Measurements from ENCODE around the gene ECHDC1. TPM values are rescaled to one million over a fixed set of nuclear protein-coding genes. Genes with fewer than 3 reads are reported as not detected.
A peak's percentile ranks its signal among the peaks of the same experiment; 100 is the strongest.

The ECHDC1 gene
- total RNA-seq, 4 donors from 2014 or later: 29.6 to 70.8 (median 53.5) TPM

DNA sequence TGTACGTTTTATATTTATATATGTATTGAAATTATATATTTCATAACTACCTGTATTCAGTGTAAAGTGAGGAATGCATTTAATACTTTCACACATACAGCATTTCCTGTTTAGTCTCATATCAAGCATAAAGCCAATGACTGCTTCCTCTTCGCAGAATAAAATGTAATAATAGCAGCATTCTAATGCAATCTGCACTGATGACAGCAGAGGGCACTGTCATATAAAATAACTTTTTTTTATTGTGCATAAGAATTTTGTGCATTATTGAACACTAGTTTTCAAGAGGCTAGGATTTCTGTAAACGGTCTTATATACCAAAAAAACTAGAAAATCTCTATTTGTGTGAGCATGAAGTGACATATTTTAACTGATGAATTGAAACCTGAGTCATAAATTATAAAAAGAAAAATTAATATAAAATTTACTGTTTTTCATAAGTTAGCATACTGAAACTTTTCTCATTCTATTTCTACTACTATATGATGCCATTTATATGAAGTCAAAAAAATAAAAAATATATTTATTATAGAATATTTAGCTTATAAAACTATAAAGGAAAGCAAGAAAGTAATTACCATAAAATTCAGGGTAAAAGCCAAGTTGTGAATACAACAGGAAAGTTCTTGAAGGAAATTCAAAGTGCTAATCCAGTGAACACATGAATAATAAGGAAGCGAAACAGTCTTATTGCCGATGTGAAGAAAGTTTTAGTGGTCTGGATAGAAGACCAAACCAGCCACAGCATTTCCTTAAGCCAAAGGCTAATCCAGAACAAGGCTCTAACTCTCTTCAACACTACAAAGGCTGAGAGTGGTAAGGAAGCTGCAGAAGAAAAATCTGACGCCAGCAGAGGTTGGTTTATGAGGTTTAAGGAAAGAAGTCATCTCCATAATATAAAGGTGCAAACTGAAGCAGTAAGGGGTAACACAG lies 40.4 kb downstream of the ECHDC1 start:
- Histone ChIP-seq H3K36me3 (peaks cover 0 to 7% (median 0%) of the 10 kb centered on the region in 3 donors), H3K27ac (peak overlapping the region in 1 of 4 donors; percentile 2), H3K9me3 (peaks cover 0 to 3% (median 0%) of the 10 kb centered on the region in 3 donors), H3K4me1 (peaks cover 0 to 33% (median 0%) of the 10 kb centered on the region in 3 donors), H3K27me3 (no peaks in the 10 kb centered on the region), H3K4me3 (no peak overlapping the region)
- 28 to 38% methylated on average over 6 of the region's 6 CpGs for WGBS, 2 donors
- intact Hi-C loops (cut with DNase I): loop anchor here (5.0 to 10.0 kb wide), 2 partner anchors 119 to 232 kb away; no protein-coding TSS in a partner anchor
- DNase-seq: no peak
- TF ChIP-seq, protein P1, sequence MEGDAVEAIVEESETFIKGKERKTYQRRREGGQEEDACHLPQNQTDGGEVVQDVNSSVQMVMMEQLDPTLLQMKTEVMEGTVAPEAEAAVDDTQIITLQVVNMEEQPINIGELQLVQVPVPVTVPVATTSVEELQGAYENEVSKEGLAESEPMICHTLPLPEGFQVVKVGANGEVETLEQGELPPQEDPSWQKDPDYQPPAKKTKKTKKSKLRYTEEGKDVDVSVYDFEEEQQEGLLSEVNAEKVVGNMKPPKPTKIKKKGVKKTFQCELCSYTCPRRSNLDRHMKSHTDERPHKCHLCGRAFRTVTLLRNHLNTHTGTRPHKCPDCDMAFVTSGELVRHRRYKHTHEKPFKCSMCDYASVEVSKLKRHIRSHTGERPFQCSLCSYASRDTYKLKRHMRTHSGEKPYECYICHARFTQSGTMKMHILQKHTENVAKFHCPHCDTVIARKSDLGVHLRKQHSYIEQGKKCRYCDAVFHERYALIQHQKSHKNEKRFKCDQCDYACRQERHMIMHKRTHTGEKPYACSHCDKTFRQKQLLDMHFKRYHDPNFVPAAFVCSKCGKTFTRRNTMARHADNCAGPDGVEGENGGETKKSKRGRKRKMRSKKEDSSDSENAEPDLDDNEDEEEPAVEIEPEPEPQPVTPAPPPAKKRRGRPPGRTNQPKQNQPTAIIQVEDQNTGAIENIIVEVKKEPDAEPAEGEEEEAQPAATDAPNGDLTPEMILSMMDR (IDR thresholded peaks at IDR 0.05): peak; percentile 34 to 83 (median 74)
- TF ChIP-seq POLR2A (IDR thresholded peaks at IDR 0.05): no peak

DNA sequence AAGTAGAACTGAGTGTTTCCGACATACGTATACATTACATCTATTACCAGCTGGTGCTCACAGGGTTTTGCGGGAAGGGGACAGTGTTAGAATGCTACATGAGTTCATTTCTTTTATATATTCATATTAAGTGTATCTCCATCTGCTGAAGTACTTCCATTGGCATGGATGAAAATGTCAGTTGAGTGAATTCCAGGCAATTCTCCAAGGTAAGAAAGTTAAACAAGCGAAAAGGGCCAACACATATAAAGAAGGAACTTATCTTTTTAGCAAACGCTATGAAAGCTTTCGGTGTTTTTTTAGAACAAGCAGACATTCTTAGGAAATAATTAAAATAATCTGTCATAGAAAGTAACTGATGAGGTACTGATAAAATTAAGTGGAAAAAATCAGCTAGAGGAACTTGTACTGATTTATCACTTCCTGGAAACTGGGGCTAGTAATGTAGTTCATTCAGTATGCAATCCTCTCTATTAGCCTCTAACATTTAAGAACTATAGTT lies 42.2 kb downstream of the ECHDC1 start:
- TF ChIP-seq POLR2A (IDR thresholded peaks at IDR 0.05): no peak
- Histone ChIP-seq H3K9me3 (no peaks in the 10 kb centered on the region), H3K4me3 (no peak overlapping the region), H3K36me3 (peaks cover 0 to 12% (median 0%) of the 10 kb centered on the region in 3 donors), H3K27me3 (no peaks in the 10 kb centered on the region), H3K27ac (no peak overlapping the region), H3K4me1 (peaks cover 0 to 33% (median 0%) of the 10 kb centered on the region in 3 donors)
- no peak for DNase-seq
- intact Hi-C loops (cut with DNase I): loop anchor here (5.0 to 10.0 kb wide), 2 partner anchors 121 to 234 kb away; no protein-coding TSS in a partner anchor
- 74 to 82% methylated on average over 6 of the region's 6 CpGs for WGBS, 2 donors

DNA sequence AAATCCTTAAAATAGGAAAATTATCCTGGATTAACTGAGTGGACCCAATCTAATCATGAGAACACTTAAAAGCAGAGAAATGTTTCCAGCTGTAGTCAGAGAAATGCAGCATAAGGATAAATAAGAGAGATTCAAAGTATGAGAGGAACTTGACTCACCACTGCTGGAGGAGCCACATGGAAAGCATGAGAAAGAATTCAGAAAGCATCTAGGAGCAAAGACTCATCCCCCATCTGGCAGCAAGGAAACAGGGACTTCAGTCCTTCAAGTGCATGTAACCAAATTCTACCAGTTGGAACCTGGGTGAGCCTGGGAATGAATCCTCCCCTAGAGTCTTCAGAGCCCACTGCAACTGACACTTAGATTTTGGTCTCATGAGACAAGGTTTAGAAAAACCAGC lies 43.0 kb downstream of the ECHDC1 start:
- no peak for DNase-seq
- no peak overlapping the region for H3K27ac ChIP-seq
- peaks cover 0 to 33% (median 0%) of the 10 kb centered on the region in 3 donors for H3K4me1 ChIP-seq
- no peaks in the 10 kb centered on the region for H3K27me3 ChIP-seq
- intact Hi-C loops (cut with DNase I): loop anchor here (5.0 to 10.0 kb wide), 2 partner anchors 122 to 234 kb away; no protein-coding TSS in a partner anchor
- no peaks in the 10 kb centered on the region for H3K9me3 ChIP-seq
- no peak overlapping the region for H3K4me3 ChIP-seq
- peaks cover 0 to 11% (median 0%) of the 10 kb centered on the region in 3 donors for H3K36me3 ChIP-seq
- TF ChIP-seq, protein P1 (IDR thresholded peaks at IDR 0.05): no peak
- no peak for TF ChIP-seq POLR2A (IDR thresholded peaks at IDR 0.05)

DNA sequence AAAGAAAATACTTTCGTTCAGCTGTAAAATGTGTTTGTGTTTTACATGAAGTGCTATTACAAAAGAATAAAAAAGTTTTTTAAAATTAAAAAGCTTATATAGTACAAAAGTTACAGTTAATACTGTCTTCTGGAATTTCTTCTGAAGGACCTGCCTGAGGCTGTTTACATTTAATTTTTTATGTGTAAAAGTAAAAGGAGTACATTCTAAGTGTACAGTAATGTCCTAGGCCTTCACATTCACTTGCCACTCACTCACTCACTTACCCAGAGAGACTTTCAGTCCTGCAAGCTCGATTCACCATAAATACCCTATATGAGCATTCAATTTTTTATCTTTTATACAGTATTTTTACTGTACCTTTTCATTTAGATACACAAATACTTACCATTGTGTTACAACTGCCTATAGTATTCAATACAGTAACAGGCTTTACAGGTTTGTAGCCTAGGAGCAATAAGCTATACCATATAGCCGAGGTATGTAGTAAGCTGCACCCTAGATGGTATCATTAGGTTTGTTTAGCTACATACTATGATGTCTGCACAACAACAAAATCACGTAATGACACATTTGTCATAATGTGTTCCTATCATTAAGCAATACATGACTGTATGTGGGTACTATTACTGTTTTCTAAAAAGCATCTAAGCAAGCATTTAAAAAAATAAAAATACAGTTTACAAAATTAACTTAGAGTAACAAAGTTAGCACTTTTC lies 43.7 kb downstream of the ECHDC1 start:
- Histone ChIP-seq H3K9me3 (no peaks in the 10 kb centered on the region), H3K4me1 (peaks cover 0 to 33% (median 0%) of the 10 kb centered on the region in 3 donors), H3K27me3 (no peaks in the 10 kb centered on the region), H3K27ac (no peak overlapping the region), H3K4me3 (no peak overlapping the region), H3K36me3 (peaks cover 0 to 11% (median 0%) of the 10 kb centered on the region in 3 donors)
- intact Hi-C loops (cut with DNase I): loop anchor here (5.0 to 10.0 kb wide), 2 partner anchors 123 to 235 kb away; no protein-coding TSS in a partner anchor
- TF ChIP-seq, protein P1 (IDR thresholded peaks at IDR 0.05): no peak
- TF ChIP-seq POLR2A (IDR thresholded peaks at IDR 0.05): no peak
- 67 to 76% methylated on average over 4 of the region's 4 CpGs for WGBS, 2 donors
- DNase-seq: no peak

DNA sequence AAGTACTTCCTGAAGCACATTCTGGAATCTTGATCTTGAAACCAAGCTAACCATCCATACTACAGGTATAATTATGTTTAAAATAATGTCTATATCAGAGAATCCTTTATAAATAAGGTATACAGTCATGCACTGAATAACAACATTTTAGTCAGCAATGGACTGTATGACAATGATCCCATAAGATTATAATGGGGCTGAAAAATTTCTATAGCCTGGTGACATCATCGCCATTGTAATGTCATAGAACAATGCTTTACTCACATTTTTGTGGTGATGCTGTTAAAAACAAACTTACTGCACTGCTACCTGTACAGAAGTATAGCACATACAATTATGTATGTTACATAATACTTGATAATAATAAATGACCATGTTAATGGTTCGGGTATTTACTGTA lies 44.9 kb downstream of the ECHDC1 start:
- H3K4me1 ChIP-seq: peaks cover 0 to 33% (median 0%) of the 10 kb centered on the region in 3 donors
- H3K27ac ChIP-seq: no peak overlapping the region
- DNase-seq: no peak
- H3K9me3 ChIP-seq: no peaks in the 10 kb centered on the region
- TF ChIP-seq, protein P1 (IDR thresholded peaks at IDR 0.05): no peak
- no peak for TF ChIP-seq POLR2A (IDR thresholded peaks at IDR 0.05)
- H3K36me3 ChIP-seq: peaks cover 0 to 16% (median 0%) of the 10 kb centered on the region in 3 donors
- no peaks in the 10 kb centered on the region for H3K27me3 ChIP-seq
- 69 to 75% methylated on average over 2 of the region's 2 CpGs for WGBS, 2 donors
- intact Hi-C loops (cut with DNase I): no loop called here
- no peak overlapping the region for H3K4me3 ChIP-seq
